Measurements from ENCODE around the gene STX8.
"Not testable (repeated sequence)": the region's sequence is repeated elsewhere in the genome, so short reads cannot be mapped to it uniquely, and the experiment has no call there.

Gene STX8

GRCh38 chr17:9575381-9576101, at the start of gene STX8:
Gene STX8 (minus strand): TSS chr17:9575820. CDS start chr17:9575808, 12 bp downstream.
- DNase-seq = peak; percentile 64

- DNase-seq = no peak
Measured at GRCh38 chr17:9622961-9623360, 47.3 kb upstream of the STX8 start.

GRCh38 chr17:9615486-9615885, 39.9 kb upstream of the STX8 start:
- no peak for DNase-seq

GRCh38 chr17:9612006-9612405, 36.4 kb upstream of the STX8 start:
- DNase-seq = no peak

- no peak for DNase-seq
Measured at GRCh38 chr17:9611557-9611956, 35.9 kb upstream of the STX8 start.

GRCh38 chr17:9607058-9607457, 31.4 kb upstream of the STX8 start:
- not testable (repeated sequence) for DNase-seq

- no peak for DNase-seq
Measured at GRCh38 chr17:9606453-9606852, 30.8 kb upstream of the STX8 start.

- DNase-seq = not testable (repeated sequence)
Measured at GRCh38 chr17:9604583-9604982, 29.0 kb upstream of the STX8 start.

GRCh38 chr17:9598661-9599060, 23.0 kb upstream of the STX8 start:
- no peak for DNase-seq

GRCh38 chr17:9597638-9598037, 22.0 kb upstream of the STX8 start:
- not testable (repeated sequence) for DNase-seq

- DNase-seq = no peak
Measured at GRCh38 chr17:9594065-9594464, 18.4 kb upstream of the STX8 start.

GRCh38 chr17:9587969-9588656, 12.5 kb upstream of the STX8 start:
- DNase-seq = no peak

GRCh38 chr17:9577373-9577709, 1.7 kb upstream of the STX8 start:
- DNase-seq = no peak

- DNase-seq = peak; percentile 68
Measured at GRCh38 chr17:9576521-9577372, 1.1 kb upstream of the STX8 start, which contains the start of gene CFAP52. Gene CFAP52 (plus strand): TSS chr17:9576642. CDS start chr17:9576696, 54 bp downstream.

- no peak for DNase-seq
Measured at GRCh38 chr17:9571201-9571600, 4.4 kb downstream of the STX8 start.

- DNase-seq = no peak
Measured at GRCh38 chr17:9568957-9569588, 6.5 kb downstream of the STX8 start.

GRCh38 chr17:9568004-9568403, 7.6 kb downstream of the STX8 start:
- DNase-seq = no peak

- not testable (repeated sequence) for DNase-seq
Measured at GRCh38 chr17:9566739-9567138, 8.9 kb downstream of the STX8 start.

GRCh38 chr17:9566067-9566466, 9.6 kb downstream of the STX8 start:
- DNase-seq = no peak

- no peak for DNase-seq
Measured at GRCh38 chr17:9564104-9564503, 11.5 kb downstream of the STX8 start.

GRCh38 chr17:9557857-9558256, 17.8 kb downstream of the STX8 start:
- no peak for DNase-seq

GRCh38 chr17:9557161-9557755, 18.4 kb downstream of the STX8 start:
- no peak for DNase-seq

- not testable (repeated sequence) for DNase-seq
Measured at GRCh38 chr17:9554715-9555114, 20.9 kb downstream of the STX8 start.
